CD4-positive, alpha-beta T cell (primary cell): ENCODE data around the gene NOL6. TPM values are rescaled to one million over a fixed set of nuclear protein-coding genes. Genes with fewer than 3 reads are reported as not detected.
A peak's percentile ranks its signal among the peaks of the same experiment; 100 is the strongest.

ENCODE experiments used
- ATAC-seq: fragments of 200-7000 bp; cut with Tn5 transposase; one replicate; pipeline ENCODE4 v1.10.0; 2022; ENCODE audit warnings: mild to moderate bottlenecking; ENCODE audit not compliant: poor library complexity
- CTCF ChIA-PET: fragments of 350-600 bp; sonication (Branson Sonifier 250); formaldehyde crosslinking; loops from one replicate; lab custom pipeline; 2021; ENCODE audit warnings: antibody characterized with exemption, inconsistent platforms; lab: Charles Lee
- POLR2A ChIA-PET: fragments of 350-600 bp; sonication (Branson Sonifier 250); formaldehyde crosslinking; loops from one replicate; lab custom pipeline; 2021; ENCODE audit warnings: antibody characterized with exemption, inconsistent platforms; lab: Charles Lee
- DNase-seq, 14 experiments: peaks; one replicate each; pipeline ENCODE4 v3.0.0-alpha.2; 2013 to 2020; ENCODE audit warnings: mixed read lengths in 2 of 14
- H3K27ac ChIP-seq, 2 donors: one replicate each; pipeline versions ENCODE4 v1.5.1 to v1.7.0; 2013; ENCODE audit warnings: low read length in 2 of 2, low read depth in 1 of 2, mild to moderate bottlenecking in 1 of 2
- H3K27me3 ChIP-seq, 2 experiments: 1 replicate in 1 of 2; 2 replicates in 1 of 2; pipeline versions ENCODE4 v1.6.1 to v1.7.0; 2013; ENCODE audit warnings: low read length in 2 of 2, control low read depth in 1 of 2, mild to moderate bottlenecking in 1 of 2, moderate library complexity in 1 of 2; ENCODE audit not compliant: insufficient read depth in 2 of 2, control insufficient read depth in 1 of 2
- H3K36me3 ChIP-seq: one replicate; pipeline ENCODE4 v1.6.1; 2013; ENCODE audit warnings: low read length, control low read depth; ENCODE audit not compliant: insufficient read depth
- H3K4me1 ChIP-seq: one replicate; pipeline ENCODE4 v1.6.1; 2013; ENCODE audit warnings: low read length, control low read depth; ENCODE audit not compliant: insufficient read depth
- H3K4me3 ChIP-seq: one replicate; pipeline ENCODE4 v1.5.1; 2013; ENCODE audit warnings: mild to moderate bottlenecking, low read length, moderate library complexity
- H3K9me3 ChIP-seq, 2 experiments: 1 replicate in 1 of 2; 2 replicates in 1 of 2; pipeline versions ENCODE4 v1.6.1 to v1.7.0; 2013; ENCODE audit warnings: low read length in 2 of 2, mild to moderate bottlenecking in 2 of 2, control low read depth in 1 of 2, moderate library complexity in 1 of 2; ENCODE audit not compliant: control insufficient read depth in 1 of 2, insufficient read depth in 1 of 2
- H3K27ac Mint-ChIP-seq: one replicate; pipeline ENCODE4 v1.8.0; 2020; ENCODE audit warnings: mixed read lengths
- H3K27me3 Mint-ChIP-seq: one replicate; pipeline ENCODE4 v1.8.0; 2021; ENCODE audit warnings: mixed read lengths
- H3K36me3 Mint-ChIP-seq: one replicate; pipeline ENCODE4 v1.8.0; 2021; ENCODE audit warnings: low read depth, mixed read lengths
- H3K4me1 Mint-ChIP-seq: one replicate; pipeline ENCODE4 v1.8.0; 2021; ENCODE audit warnings: low read depth, mixed read lengths
- H3K4me3 Mint-ChIP-seq: one replicate; pipeline ENCODE4 v1.8.0; 2020; ENCODE audit warnings: mild to moderate bottlenecking, mixed read lengths
- H3K9me3 Mint-ChIP-seq: one replicate; pipeline ENCODE4 v1.8.0; 2020; ENCODE audit warnings: mixed read lengths
- intact Hi-C, 2 experiments: fragments of 100-400 bp; cut with DNase I in 1 of 2; cut with micrococcal nuclease in 1 of 2; formaldehyde crosslinking; loops; one replicate each; pipeline versions ENCODE4 v1.15.1 to v1.9.0; 2023 to 2025; cut with DNase I, micrococcal nuclease
- total RNA-seq, 174 experiments: library from RNA in 2 of 174; stranded (reverse) in 2 of 174; gene quantifications; one replicate each; pipeline ENCODE4 v1.2.3 and lab custom pipeline; 2021 to 2026
- TF ChIP-seq, protein P1 (sequence below): fragments of 200-600 bp; IDR thresholded peaks from one replicate; pipeline ENCODE4 v1.8.0; 2022; ENCODE audit warnings: antibody characterized with exemption, mild to moderate bottlenecking

NOL6 gene
- total RNA-seq, 2 experiments from 2014 or later = 30.5 to 30.6 TPM

DNA sequence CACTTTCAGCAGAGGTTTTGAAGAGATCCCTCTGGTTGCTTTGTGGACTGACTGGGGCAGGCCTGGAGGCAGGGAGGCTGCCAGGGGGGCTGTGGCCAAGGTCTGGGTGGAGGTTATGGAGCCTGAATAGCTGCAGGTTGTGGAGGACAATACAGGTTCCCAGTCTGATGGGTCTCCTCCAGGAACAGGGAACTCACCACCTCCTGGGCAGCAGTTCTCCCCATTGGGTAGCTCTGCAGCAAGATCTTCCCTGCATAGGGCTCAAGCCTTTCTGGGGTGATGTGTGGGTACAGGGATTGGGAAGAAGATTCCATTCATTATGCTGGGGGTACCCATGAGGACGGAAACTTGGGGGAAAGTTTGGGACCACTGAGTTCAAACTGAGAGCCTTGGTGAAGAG lies 33.1 kb downstream of the NOL6 start:
- H3K27ac ChIP-seq = no peak overlapping the region
- peaks cover 38% of the 10 kb centered on the region for H3K4me1 Mint-ChIP-seq
- no peak for DNase-seq
- H3K4me3 ChIP-seq = no peak overlapping the region
- TF ChIP-seq, protein P1, sequence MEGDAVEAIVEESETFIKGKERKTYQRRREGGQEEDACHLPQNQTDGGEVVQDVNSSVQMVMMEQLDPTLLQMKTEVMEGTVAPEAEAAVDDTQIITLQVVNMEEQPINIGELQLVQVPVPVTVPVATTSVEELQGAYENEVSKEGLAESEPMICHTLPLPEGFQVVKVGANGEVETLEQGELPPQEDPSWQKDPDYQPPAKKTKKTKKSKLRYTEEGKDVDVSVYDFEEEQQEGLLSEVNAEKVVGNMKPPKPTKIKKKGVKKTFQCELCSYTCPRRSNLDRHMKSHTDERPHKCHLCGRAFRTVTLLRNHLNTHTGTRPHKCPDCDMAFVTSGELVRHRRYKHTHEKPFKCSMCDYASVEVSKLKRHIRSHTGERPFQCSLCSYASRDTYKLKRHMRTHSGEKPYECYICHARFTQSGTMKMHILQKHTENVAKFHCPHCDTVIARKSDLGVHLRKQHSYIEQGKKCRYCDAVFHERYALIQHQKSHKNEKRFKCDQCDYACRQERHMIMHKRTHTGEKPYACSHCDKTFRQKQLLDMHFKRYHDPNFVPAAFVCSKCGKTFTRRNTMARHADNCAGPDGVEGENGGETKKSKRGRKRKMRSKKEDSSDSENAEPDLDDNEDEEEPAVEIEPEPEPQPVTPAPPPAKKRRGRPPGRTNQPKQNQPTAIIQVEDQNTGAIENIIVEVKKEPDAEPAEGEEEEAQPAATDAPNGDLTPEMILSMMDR = no peak
- peaks cover 56% of the 10 kb centered on the region for H3K36me3 Mint-ChIP-seq
- H3K4me3 Mint-ChIP-seq = no peak overlapping the region
- peaks cover 55% of the 10 kb centered on the region for H3K36me3 ChIP-seq
- intact Hi-C loops = no loop called here
- ChIA-PET CTCF (interaction anchor here (0.6 to 1.9 kb wide), 5 partner anchors 12 to 37 kb away, joined by 3 to 5 read pairs (median 4); no protein-coding TSS in a partner anchor), POLR2A (interaction anchor here (0.6 to 1.0 kb wide), 2 partner anchors 13 to 328 kb away, joined by 3 read pairs; no protein-coding TSS in a partner anchor)
- H3K27me3 ChIP-seq = no peaks in the 10 kb centered on the region
- no peak for ATAC-seq
- no peaks in the 10 kb centered on the region for H3K9me3 Mint-ChIP-seq
- peaks cover 56% of the 10 kb centered on the region for H3K4me1 ChIP-seq
- H3K27me3 Mint-ChIP-seq = no peaks in the 10 kb centered on the region
- peak overlapping the region; percentile 67 for H3K27ac Mint-ChIP-seq
- H3K9me3 ChIP-seq = no peaks in the 10 kb centered on the region

DNA sequence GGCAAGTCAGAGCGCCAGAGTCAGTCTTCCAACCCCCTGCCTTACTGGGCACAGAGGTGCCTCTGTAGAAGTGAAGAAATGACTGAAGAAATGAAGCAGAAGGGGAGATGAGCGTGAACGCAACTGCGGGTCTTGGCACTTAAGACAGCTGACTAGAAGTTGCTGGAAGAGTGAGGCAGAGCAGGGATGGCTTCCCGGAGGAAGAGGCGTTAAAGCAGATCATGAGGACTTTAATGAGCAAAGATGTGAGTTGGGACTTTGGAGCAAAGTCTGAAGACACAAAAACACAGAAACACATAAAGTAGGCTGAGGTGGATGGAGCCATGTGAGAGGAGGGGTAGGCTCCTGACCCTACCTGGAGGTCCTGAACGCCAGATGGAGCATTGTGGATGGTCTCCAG lies 33.5 kb downstream of the NOL6 start:
- Mint-ChIP-seq H3K9me3 (no peaks in the 10 kb centered on the region), H3K27me3 (no peaks in the 10 kb centered on the region), H3K36me3 (peaks cover 53% of the 10 kb centered on the region), H3K4me1 (peaks cover 34% of the 10 kb centered on the region), H3K27ac (peak overlapping the region; percentile 67), H3K4me3 (no peak overlapping the region)
- ChIA-PET CTCF (interaction anchor here (0.6 to 1.9 kb wide), 5 partner anchors 13 to 36 kb away, joined by 3 to 5 read pairs (median 4); no protein-coding TSS in a partner anchor), POLR2A (interaction anchor here (0.6 to 1.0 kb wide), 3 partner anchors 14 to 329 kb away, joined by 3 read pairs; no protein-coding TSS in a partner anchor)
- H3K27ac ChIP-seq = no peak overlapping the region
- ATAC-seq (no peak), DNase-seq (no peak)
- H3K9me3 ChIP-seq = no peaks in the 10 kb centered on the region
- peaks cover 52% of the 10 kb centered on the region for H3K4me1 ChIP-seq
- intact Hi-C loops = no loop called here
- TF ChIP-seq, protein P1 = no peak
- H3K27me3 ChIP-seq = no peaks in the 10 kb centered on the region
- no peak overlapping the region for H3K4me3 ChIP-seq
- peaks cover 52% of the 10 kb centered on the region for H3K36me3 ChIP-seq

DNA sequence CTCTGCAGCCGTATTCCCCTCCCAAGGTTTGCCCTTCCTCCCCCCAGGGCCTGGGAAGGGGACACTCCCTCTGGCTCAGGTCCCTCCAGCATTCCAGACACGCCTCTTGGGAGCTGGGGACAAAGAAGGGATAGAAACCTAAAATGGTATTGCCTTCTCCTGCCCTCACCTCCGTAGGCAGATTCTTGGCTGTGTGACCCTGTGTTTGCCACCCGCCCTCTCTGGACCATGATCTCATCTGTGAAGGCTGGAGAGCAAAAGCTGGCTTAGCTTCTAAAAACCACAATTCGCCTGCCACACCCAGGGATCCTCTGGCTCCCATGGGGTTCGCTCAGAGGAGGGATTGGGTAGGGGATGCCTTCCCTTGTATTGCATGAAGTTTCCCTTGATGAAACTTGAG lies 34.0 kb downstream of the NOL6 start:
- peaks cover 48% of the 10 kb centered on the region for H3K4me1 ChIP-seq
- Mint-ChIP-seq H3K9me3 (no peaks in the 10 kb centered on the region), H3K4me3 (no peak overlapping the region), H3K27me3 (no peaks in the 10 kb centered on the region), H3K36me3 (peaks cover 48% of the 10 kb centered on the region), H3K4me1 (peaks cover 30% of the 10 kb centered on the region), H3K27ac (peak overlapping the region; percentile 67)
- no peaks in the 10 kb centered on the region for H3K9me3 ChIP-seq
- POLR2A ChIA-PET = interaction anchor here (0.6 to 3.0 kb wide), 4 partner anchors 7 to 329 kb away, joined by 3 to 14 read pairs (median 3); partner anchors contain the start of gene AQP3
- intact Hi-C loops = no loop called here
- TF ChIP-seq, protein P1 = no peak
- DNase-seq (peak in 1 of 14 experiments; percentile 4), ATAC-seq (no peak)
- CTCF ChIA-PET = interaction anchor here (1.0 to 1.9 kb wide), 3 partner anchors 24 to 36 kb away, joined by 3 to 5 read pairs (median 4); no protein-coding TSS in a partner anchor
- no peak overlapping the region for H3K4me3 ChIP-seq
- H3K27me3 ChIP-seq = no peaks in the 10 kb centered on the region
- peaks cover 47% of the 10 kb centered on the region for H3K36me3 ChIP-seq
- H3K27ac ChIP-seq = no peak overlapping the region
